GM23248 (cell line): ENCODE results near the gene GLG1. TPM values are rescaled to one million over a fixed set of nuclear protein-coding genes. Genes with fewer than 3 reads are reported as not detected.

Experiments
- DNase-seq: peaks from one replicate; pipeline ENCODE4 v3.0.0-alpha.2; 2015
- H2AFZ ChIP-seq: fragments of 200-600 bp; sonication (generic); 2 replicates; pipeline ENCODE4 v1.6.1; 2016; ENCODE audit warnings: antibody characterized with exemption
- H3F3A ChIP-seq: fragments of 200-600 bp; sonication (generic); 2 replicates; pipeline ENCODE4 v1.6.1; 2016; ENCODE audit warnings: mild to moderate bottlenecking, antibody characterized with exemption, mixed run types; ENCODE audit not compliant: insufficient read depth
- H3K27ac ChIP-seq: fragments of 200-600 bp; sonication (generic); 2 replicates; pipeline ENCODE4 v1.5.1; 2016; ENCODE audit warnings: mild to moderate bottlenecking
- H3K27me3 ChIP-seq: fragments of 200-600 bp; sonication (generic); replicated peaks from 2 replicates; pipeline ENCODE4 v1.6.1; 2016; ENCODE audit warnings: mild to moderate bottlenecking; ENCODE audit not compliant: insufficient read depth
- H3K36me3 ChIP-seq: fragments of 200-600 bp; sonication (generic); 2 replicates; pipeline ENCODE4 v1.6.1; 2016; ENCODE audit warnings: low read depth, mild to moderate bottlenecking
- H3K4me1 ChIP-seq: fragments of 200-600 bp; sonication (generic); 2 replicates; pipeline ENCODE4 v1.6.1; 2016; ENCODE audit warnings: mild to moderate bottlenecking; ENCODE audit not compliant: insufficient read depth
- H3K4me2 ChIP-seq: fragments of 200-600 bp; sonication (generic); one replicate; pipeline ENCODE4 v1.6.1; 2016; ENCODE audit warnings: mild to moderate bottlenecking; ENCODE audit not compliant: unreplicated experiment
- H3K4me3 ChIP-seq: fragments of 200-600 bp; sonication (generic); 2 replicates; pipeline ENCODE4 v1.5.1; 2016; ENCODE audit warnings: mild to moderate bottlenecking
- H3K79me2 ChIP-seq: fragments of 200-600 bp; sonication (generic); 2 replicates; pipeline ENCODE4 v1.6.1; 2016; ENCODE audit warnings: mild to moderate bottlenecking; ENCODE audit not compliant: insufficient read depth
- H3K9ac ChIP-seq: fragments of 200-600 bp; sonication (generic); 2 replicates; pipeline ENCODE4 v1.6.1; 2016; ENCODE audit warnings: mild to moderate bottlenecking
- H3K9me2 ChIP-seq: fragments of 200-600 bp; sonication (generic); 2 replicates; pipeline ENCODE4 v1.6.1; 2016; ENCODE audit warnings: mixed run types, mild to moderate bottlenecking, moderate library complexity; ENCODE audit not compliant: insufficient read depth
- H3K9me3 ChIP-seq: fragments of 200-600 bp; sonication (generic); one replicate; pipeline ENCODE4 v1.6.1; 2017; ENCODE audit warnings: low read depth
- H4K20me1 ChIP-seq: fragments of 200-600 bp; sonication (generic); 2 replicates; pipeline ENCODE4 v1.6.0; 2016; ENCODE audit not compliant: insufficient read depth
- EZH2 ChIP-seq: fragments of 200-600 bp; sonication (generic); IDR thresholded peaks from 2 replicates; pipeline ENCODE4 v1.6.1; 2018; ENCODE audit warnings: antibody characterized with exemption, mild to moderate bottlenecking; ENCODE audit not compliant: insufficient read depth, poor library complexity, severe bottlenecking
- EZH2phosphoT487 ChIP-seq: fragments of 200-600 bp; sonication (generic); IDR thresholded peaks from 2 replicates; pipeline ENCODE4 v1.6.1; 2018; ENCODE audit warnings: antibody characterized with exemption, moderate library complexity, mild to moderate bottlenecking, low read depth; ENCODE audit not compliant: insufficient read depth
- WGBS, 2 experiments: methylation state at CpG; one replicate each; pipeline ENCODE4 v1.1.6; 2015 to 2017; ENCODE audit warnings: low lambda C conversion rate in 2 of 2, low coverage in 1 of 2; ENCODE audit errors: missing lambda C conversion rate in 2 of 2; 5-methylcytosine and 5-hydroxymethylcytosine counted together
- in situ Hi-C: fragments of 300-500 bp; cut with MboI; formaldehyde crosslinking; loops from 2 replicates; pipeline ENCODE4 v1.15.0; 2020
- polyA plus RNA-seq: library from polyadenylated mRNA; unstranded; fragments of >200 nt; fragmentation: Nextera tagmentation; extraction: Ambion mirVana; gene quantifications from 2 replicates; pipeline ENCODE4 v1.2.1, GENCODE V29; 2016
- total RNA-seq: library from RNA; depleted of rRNA; stranded (reverse); fragments of >200 nt; shearing (Covaris generic); gene quantifications from 2 replicates; pipeline ENCODE4 v1.2.3, GENCODE V29; 2014

GLG1 gene
- total and polyA plus RNA-seq, 2 experiments from 2014 or later = 136 to 145 TPM

GRCh38 chr16:74637742-74638453 lies 31.0 kb upstream of the GLG1 start:
- Histone ChIP-seq H3K4me3 (no peak overlapping the region), H3K79me2 (0 out of 2 replicates have a peak, but pooled peaks cover 5% of the 10 kb centered on the region), H3K9me3 (no peaks in the 10 kb centered on the region), H3K27me3 (no peaks in the 10 kb centered on the region), H2AFZ (no peak overlapping the region), H3K9me2 (no peaks in the 10 kb centered on the region), H3K27ac (no peak overlapping the region), H3K9ac (no peak overlapping the region), H3F3A (no peaks in the 10 kb centered on the region), H3K4me1 (no peaks in the 10 kb centered on the region), H3K4me2 (no peak overlapping the region), H3K36me3 (peaks cover 45% of the 10 kb centered on the region), H4K20me1 (no peaks in the 10 kb centered on the region)
- TF ChIP-seq EZH2 (no peak), EZH2phosphoT487 (no peak)
- in situ Hi-C loops = no loop called here
- no peak for DNase-seq
- 83 to 84% methylated on average over 7 of the region's 7 CpGs for WGBS, 2 experiments

- Histone ChIP-seq H3K79me2 (no peaks in the 10 kb centered on the region), H3K9me2 (no peaks in the 10 kb centered on the region), H3K9ac (no peak overlapping the region), H3K27me3 (no peaks in the 10 kb centered on the region), H2AFZ (no peak overlapping the region), H3K4me1 (no peaks in the 10 kb centered on the region), H3K9me3 (no peaks in the 10 kb centered on the region), H3K27ac (no peak overlapping the region), H3K36me3 (peaks cover 58% of the 10 kb centered on the region), H3K4me3 (no peak overlapping the region), H4K20me1 (no peaks in the 10 kb centered on the region), H3K4me2 (no peak overlapping the region), H3F3A (no peaks in the 10 kb centered on the region)
- 86 to 89% methylated on average over 5 of the region's 5 CpGs for WGBS, 2 experiments
- DNase-seq = no peak
- in situ Hi-C loops = no loop called here
- TF ChIP-seq EZH2phosphoT487 (no peak), EZH2 (no peak)
These were observed 28.4 kb upstream of the GLG1 start for GRCh38 chr16:74635303-74635702.

GRCh38 chr16:74633686-74634085 lies 26.8 kb upstream of the GLG1 start:
- in situ Hi-C loops = no loop called here
- no peaks in the 10 kb centered on the region for H3K27me3 ChIP-seq
- H3K9ac ChIP-seq = no peak overlapping the region
- H3K36me3 ChIP-seq = peaks cover 68% of the 10 kb centered on the region
- H3F3A ChIP-seq = peaks cover 5% of the 10 kb centered on the region; the same call in 1 of the 2 replicates
- no peak overlapping the region for H2AFZ ChIP-seq
- H3K4me1 ChIP-seq = no peaks in the 10 kb centered on the region
- H3K27ac ChIP-seq = no peak overlapping the region
- no peaks in the 10 kb centered on the region for H3K9me3 ChIP-seq
- no peaks in the 10 kb centered on the region for H3K79me2 ChIP-seq
- DNase-seq = no peak
- H3K9me2 ChIP-seq = no peaks in the 10 kb centered on the region
- H4K20me1 ChIP-seq = no peaks in the 10 kb centered on the region
- WGBS, 2 experiments = 80 to 86% methylated on average over 6 to 7 of the region's 7 CpGs
- TF ChIP-seq EZH2 = no peak
- no peak for TF ChIP-seq EZH2phosphoT487
- H3K4me3 ChIP-seq = no peak overlapping the region
- no peak overlapping the region for H3K4me2 ChIP-seq

- Histone ChIP-seq H3K27ac (peak overlapping the region; percentile 43), H3K36me3 (peaks cover 71% of the 10 kb centered on the region; the same call in 1 of the 2 replicates), H3K4me2 (no peak overlapping the region), H3K4me3 (no peak overlapping the region), H3K9me2 (no peaks in the 10 kb centered on the region), H3K4me1 (peaks cover 13% of the 10 kb centered on the region), H3K27me3 (no peaks in the 10 kb centered on the region), H2AFZ (no peak overlapping the region), H4K20me1 (no peaks in the 10 kb centered on the region), H3K9me3 (no peaks in the 10 kb centered on the region), H3K9ac (no peak overlapping the region), H3F3A (peaks cover 12% of the 10 kb centered on the region; the same call in 1 of the 2 replicates), H3K79me2 (peaks cover 8% of the 10 kb centered on the region; the same call in 1 of the 2 replicates)
- WGBS, 2 experiments = 87% methylated on average over 6 of the region's 6 CpGs
- DNase-seq = peak; percentile 16
- no peak for TF ChIP-seq EZH2phosphoT487
- in situ Hi-C loops = loop anchor here (10.0 kb wide), 1 partner anchor 133 kb away; no protein-coding TSS in a partner anchor
These were observed 20.7 kb upstream of the GLG1 start for GRCh38 chr16:74627506-74628220.
